ENCODE data around the gene SPEM3. TPM values are rescaled to one million over a fixed set of nuclear protein-coding genes. Genes with fewer than 3 reads are reported as not detected.

The SPEM3 gene
- not detected in 2 replicates for total RNA-seq

DNA sequence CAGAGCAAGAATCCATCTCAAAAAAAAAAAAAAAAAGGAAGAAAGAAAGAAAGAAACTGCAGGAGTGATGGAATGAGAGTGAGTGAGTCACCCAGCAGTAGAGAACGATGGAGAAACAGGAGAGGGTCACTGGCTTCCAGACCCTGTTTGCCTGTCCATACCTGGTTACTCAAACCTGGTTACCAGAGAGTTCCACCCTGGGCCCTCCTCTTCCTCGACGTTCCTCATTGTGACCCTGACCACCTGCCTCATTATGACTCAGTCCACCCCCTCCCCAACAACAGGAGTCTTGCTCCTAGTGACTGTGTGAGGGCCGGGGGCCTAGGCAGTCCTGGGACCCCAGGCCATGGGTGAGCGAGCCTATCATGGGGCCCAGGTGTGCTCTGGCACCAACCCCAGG is at the start of gene SPEM3:
TSS of gene SPEM3 (plus strand) at position 301 of the 400 bp plus-strand sequence. CDS start at position 347, 46 bp downstream.
- Histone ChIP-seq H3K27me3 (ENCODE audit: control insufficient read depth, insufficient read depth, low read length) (no peaks in the 10 kb centered on the region), H3K36me3 (ENCODE audit: control insufficient read depth, insufficient read depth, low read length) (no peaks in the 10 kb centered on the region), H3K4me3 (ENCODE audit: low read depth, low read length) (no peak within 1 kb of the TSS)
- TF ChIP-seq CTCF (IDR thresholded peaks at IDR 0.05; ENCODE audit: insufficient read depth, low read length, severe bottlenecking): no peak
- FAIRE-seq (no peak), DNase-seq (ENCODE audit: low read depth) (no peak)

GRCh38 chr17:7379134-7379533 is 49.5 kb upstream of the SPEM3 start:
- H3K36me3 ChIP-seq (ENCODE audit: control insufficient read depth, insufficient read depth, low read length): peaks cover 11% of the 10 kb centered on the region
- no peak for DNase-seq (ENCODE audit: low read depth)
- FAIRE-seq: no peak
- no peaks in the 10 kb centered on the region for H3K27me3 ChIP-seq (ENCODE audit: control insufficient read depth, insufficient read depth, low read length)
- no peak overlapping the region for H3K4me3 ChIP-seq (ENCODE audit: low read depth, low read length)
- TF ChIP-seq CTCF (IDR thresholded peaks at IDR 0.05; ENCODE audit: insufficient read depth, low read length, severe bottlenecking): no peak

DNA sequence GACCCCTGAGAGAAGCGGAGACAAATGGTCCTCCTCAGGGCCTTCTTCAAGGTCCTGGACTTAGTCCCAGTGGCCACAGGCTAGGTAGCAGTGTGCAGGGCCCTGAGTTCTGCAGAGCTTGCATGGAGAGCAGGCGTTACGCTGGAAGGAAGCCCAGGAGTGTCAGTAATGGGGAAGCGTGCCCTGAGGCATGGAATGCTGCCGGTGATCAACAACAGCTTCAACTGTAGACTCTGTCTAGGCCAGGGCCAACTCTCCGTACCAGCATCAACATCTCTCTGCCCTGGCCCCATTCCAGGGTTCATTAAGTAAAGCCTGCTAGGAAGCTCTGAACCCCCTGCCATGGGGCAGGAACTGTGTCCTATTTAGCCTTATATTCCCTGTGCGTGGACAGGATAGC is 48.3 kb upstream of the SPEM3 start:
- no peak for TF ChIP-seq CTCF (IDR thresholded peaks at IDR 0.05; ENCODE audit: insufficient read depth, low read length, severe bottlenecking)
- FAIRE-seq (peak; percentile 92), DNase-seq (ENCODE audit: low read depth) (no peak)
- Histone ChIP-seq H3K4me3 (ENCODE audit: low read depth, low read length) (peak overlapping the region; percentile 82), H3K36me3 (ENCODE audit: control insufficient read depth, insufficient read depth, low read length) (peaks cover 12% of the 10 kb centered on the region), H3K27me3 (ENCODE audit: control insufficient read depth, insufficient read depth, low read length) (no peaks in the 10 kb centered on the region)

DNA sequence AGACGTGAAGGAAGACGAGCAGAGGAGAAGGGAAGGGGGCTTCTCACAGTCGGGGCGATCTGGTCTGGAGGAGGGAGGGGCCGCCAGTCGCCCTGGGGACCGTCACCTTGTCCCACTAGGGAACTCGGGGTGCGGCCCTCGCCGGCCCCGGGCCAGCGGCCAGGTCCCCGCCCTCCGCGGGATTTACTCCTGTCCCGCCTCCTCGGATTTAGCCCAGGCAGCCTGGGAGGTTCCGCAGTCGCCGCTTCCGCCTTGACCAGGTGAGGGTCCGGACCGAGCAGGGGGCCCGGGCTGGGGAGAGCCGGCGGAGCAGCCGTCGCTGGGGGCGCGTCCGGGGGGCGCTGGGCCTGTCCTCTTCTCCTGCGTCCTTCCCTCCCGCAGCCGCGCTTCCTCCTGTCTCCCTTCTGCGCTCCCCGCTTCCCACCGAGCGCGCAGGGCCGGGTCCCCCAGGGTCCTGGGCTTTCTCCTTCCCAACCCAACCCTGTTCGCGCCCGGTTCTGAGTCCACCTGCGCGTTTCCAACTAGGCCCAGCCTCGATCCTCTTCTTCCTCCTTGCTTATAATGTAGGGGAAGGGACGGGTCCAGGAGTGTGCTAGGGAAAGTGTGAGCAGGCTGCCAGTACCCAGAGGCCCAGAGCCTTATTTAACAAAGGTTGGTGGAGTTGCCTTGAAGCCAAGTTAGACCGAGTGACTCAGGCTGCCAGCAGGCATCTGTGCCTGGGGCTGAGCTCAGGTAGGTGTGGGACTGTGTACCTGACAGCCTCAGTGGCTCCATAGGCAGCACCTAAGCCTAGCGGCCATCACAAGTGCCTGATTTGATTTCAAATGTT is 47.6 kb upstream of the SPEM3 start, which contains the start of gene TNK1:
TSS of gene TNK1 (plus strand) at position 235 of the 829 bp plus-strand sequence. CDS start 1,838 bp downstream, outside the sequence.
- H3K4me3 ChIP-seq (ENCODE audit: low read depth, low read length): peak within 1 kb of the TSS; percentile 82
- H3K27me3 ChIP-seq (ENCODE audit: control insufficient read depth, insufficient read depth, low read length): no peaks in the 10 kb centered on the region
- DNase-seq (ENCODE audit: low read depth) (peak; percentile 62), FAIRE-seq (peak; percentile 58)
- H3K36me3 ChIP-seq (ENCODE audit: control insufficient read depth, insufficient read depth, low read length): peaks cover 12% of the 10 kb centered on the region
- no peak for TF ChIP-seq CTCF (IDR thresholded peaks at IDR 0.05; ENCODE audit: insufficient read depth, low read length, severe bottlenecking)

DNA sequence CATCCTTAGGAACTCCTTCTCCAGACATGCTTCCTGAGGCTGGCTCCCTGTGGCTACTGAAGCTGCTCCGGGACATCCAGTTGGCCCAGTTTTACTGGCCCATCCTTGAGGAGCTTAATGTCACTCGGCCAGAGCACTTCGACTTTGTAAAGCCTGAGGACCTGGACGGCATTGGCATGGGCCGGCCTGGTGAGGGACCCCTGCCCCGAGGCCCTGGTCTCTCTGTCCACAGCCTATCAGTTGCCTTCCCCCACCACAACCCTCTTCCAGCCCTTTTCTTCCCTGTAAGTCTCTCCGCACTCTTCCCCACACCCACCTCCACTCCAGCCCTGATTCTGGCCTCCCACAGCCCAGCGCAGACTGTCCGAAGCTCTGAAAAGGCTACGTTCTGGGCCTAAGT is 45.8 kb upstream of the SPEM3 start:
- Histone ChIP-seq H3K4me3 (ENCODE audit: low read depth, low read length) (no peak overlapping the region), H3K27me3 (ENCODE audit: control insufficient read depth, insufficient read depth, low read length) (no peaks in the 10 kb centered on the region), H3K36me3 (ENCODE audit: control insufficient read depth, insufficient read depth, low read length) (peaks cover 19% of the 10 kb centered on the region)
- DNase-seq (ENCODE audit: low read depth) (no peak), FAIRE-seq (no peak)
- TF ChIP-seq CTCF (IDR thresholded peaks at IDR 0.05; ENCODE audit: insufficient read depth, low read length, severe bottlenecking): no peak

Data from bronchial epithelial cell (primary cell).